ENCODE measurements around the gene SESN2. TPM values are rescaled to one million over a fixed set of nuclear protein-coding genes. Genes with fewer than 3 reads are reported as not detected.
A peak's percentile ranks its signal among the peaks of the same experiment; 100 is the strongest.

SESN2 gene
- total and polyA plus RNA-seq, 7 donors, result 8.1 to 34.9 (median 12.4) TPM

DNA sequence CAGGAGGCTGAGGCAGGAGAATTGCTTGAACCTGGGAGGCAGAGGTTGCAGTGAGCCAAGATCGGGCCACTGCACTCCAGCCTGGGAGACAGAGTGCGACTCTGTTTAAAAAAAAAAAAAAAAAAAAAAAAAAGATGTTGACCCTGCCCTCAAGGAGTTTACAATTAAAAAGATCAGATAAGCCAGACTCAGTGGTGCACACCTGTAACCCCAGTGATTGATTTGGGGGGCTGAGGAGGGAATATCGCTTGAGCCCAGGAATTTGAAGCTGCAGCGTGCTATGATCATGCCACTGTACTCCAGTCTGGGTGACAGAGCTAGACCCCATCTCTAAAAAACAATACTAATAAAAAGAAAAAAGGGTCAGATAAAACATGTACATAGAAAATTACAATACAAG, 1.6 kb upstream of the SESN2 start:
- peaks cover 18% of the 10 kb centered on the region for H3K4me1 ChIP-seq
- no peak overlapping the region for H3K4me3 ChIP-seq
- no peak overlapping the region for H3K27ac ChIP-seq
- DNase-seq (no peak), ATAC-seq (no peak)
- intact Hi-C loops (cut with DNase I), result no loop called here
- H3K27me3 ChIP-seq (ENCODE audit: insufficient read depth in 3 of 3, low read length in 2 of 3), result no peaks in the 10 kb centered on the region
- H3K36me3 ChIP-seq (ENCODE audit: insufficient read depth in 1 of 2, low read depth in 1 of 2), result no peaks in the 10 kb centered on the region
- no peaks in the 10 kb centered on the region for H3K9me3 ChIP-seq
- TF ChIP-seq, protein P1, sequence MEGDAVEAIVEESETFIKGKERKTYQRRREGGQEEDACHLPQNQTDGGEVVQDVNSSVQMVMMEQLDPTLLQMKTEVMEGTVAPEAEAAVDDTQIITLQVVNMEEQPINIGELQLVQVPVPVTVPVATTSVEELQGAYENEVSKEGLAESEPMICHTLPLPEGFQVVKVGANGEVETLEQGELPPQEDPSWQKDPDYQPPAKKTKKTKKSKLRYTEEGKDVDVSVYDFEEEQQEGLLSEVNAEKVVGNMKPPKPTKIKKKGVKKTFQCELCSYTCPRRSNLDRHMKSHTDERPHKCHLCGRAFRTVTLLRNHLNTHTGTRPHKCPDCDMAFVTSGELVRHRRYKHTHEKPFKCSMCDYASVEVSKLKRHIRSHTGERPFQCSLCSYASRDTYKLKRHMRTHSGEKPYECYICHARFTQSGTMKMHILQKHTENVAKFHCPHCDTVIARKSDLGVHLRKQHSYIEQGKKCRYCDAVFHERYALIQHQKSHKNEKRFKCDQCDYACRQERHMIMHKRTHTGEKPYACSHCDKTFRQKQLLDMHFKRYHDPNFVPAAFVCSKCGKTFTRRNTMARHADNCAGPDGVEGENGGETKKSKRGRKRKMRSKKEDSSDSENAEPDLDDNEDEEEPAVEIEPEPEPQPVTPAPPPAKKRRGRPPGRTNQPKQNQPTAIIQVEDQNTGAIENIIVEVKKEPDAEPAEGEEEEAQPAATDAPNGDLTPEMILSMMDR (IDR thresholded peaks at IDR 0.05), result no peak
- WGBS, 3 donors, result 93 to 98% (median 97%) methylated on average over 4 of the region's 4 CpGs

DNA sequence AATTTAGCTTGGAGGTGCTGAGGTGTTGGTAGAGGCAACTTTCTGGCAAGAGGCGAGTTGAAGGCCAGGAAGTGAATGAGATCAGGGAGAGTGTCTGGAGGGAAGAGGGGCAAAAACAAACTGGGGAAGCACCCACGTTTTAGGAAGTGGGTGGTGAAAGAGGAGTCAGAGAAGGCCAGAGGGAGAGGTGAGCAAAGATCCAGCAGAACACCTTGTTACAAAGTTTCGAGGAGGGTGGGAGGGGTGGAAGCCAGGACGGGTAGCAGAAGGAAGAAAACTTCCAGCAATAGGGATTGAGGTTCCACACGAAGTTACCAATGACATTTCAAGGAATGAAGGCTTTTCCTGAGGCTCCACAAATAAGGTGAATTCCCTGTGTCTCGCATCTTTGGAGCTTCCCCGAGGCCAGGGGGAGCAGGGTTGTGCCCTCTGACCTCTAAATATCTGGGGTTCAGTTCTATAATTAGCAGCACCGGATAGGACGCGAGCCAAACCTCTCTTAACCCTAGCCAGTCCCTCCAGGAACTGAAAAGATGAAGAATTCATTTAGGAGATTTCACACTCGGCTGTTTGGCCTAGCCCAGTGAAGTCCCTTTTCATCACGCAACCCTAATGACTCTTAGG, 578 bp upstream of the SESN2 start:
- DNase-seq (no peak), ATAC-seq (no peak)
- peaks cover 24% of the 10 kb centered on the region for H3K4me1 ChIP-seq
- no peaks in the 10 kb centered on the region for H3K27me3 ChIP-seq (ENCODE audit: insufficient read depth in 3 of 3, low read length in 2 of 3)
- TF ChIP-seq, protein P1 (IDR thresholded peaks at IDR 0.05), result no peak
- no peaks in the 10 kb centered on the region for H3K9me3 ChIP-seq
- 10 to 21% (median 15%) methylated on average over 12 of the region's 12 CpGs for WGBS, 3 donors
- peak overlapping the region; percentile 96 for H3K4me3 ChIP-seq
- no peaks in the 10 kb centered on the region for H3K36me3 ChIP-seq (ENCODE audit: insufficient read depth in 1 of 2, low read depth in 1 of 2)
- intact Hi-C loops (cut with DNase I), result no loop called here
- H3K27ac ChIP-seq, result peak overlapping the region; percentile 83

DNA sequence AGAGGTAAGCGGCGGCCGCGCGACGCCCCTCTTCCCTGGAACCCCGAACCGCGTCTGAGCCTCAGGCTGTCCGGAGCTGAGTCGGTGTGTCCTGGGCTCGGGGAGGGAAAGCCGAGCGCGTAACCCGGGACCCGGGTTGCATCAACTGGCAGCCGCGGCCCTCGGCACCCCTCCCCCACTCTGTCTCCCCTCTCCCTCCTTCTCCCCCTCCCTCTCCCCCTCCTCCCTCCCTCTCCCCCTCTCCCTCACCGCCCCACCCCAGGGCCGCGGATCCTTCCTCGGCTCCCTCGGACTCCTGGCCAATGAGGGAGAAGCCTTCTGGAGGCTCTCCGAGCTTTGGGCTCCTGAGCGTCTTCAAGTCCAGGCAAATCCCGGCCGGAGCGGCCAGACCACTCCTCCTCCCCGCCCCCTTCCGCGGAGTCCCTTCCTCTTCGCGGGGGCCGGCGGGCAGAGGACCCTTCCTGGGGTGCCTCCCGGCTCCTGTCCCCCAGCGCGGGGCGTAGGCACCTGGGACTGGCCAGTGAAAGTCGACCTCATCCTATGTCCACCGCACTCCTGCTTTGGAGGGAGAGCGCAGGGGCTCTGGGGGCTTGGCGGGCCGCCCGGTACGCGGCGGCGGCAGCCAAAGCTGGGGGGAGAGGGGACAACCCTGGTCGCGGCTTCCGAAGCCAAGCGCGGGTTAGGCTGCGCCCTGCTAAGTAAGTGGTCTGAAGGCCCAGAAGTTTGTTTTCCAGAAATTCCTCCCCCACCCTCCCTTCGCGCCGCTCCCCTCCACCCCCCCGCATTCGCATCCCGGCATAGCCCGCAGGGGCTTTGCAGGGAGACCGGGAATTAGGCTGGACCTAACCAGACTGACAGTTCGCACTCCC, 850 bp downstream of the SESN2 start:
- ATAC-seq, result peak; percentile 46 to 69 (median 53)
- H3K4me1 ChIP-seq, result peaks cover 36% of the 10 kb centered on the region
- TF ChIP-seq, protein P1 (IDR thresholded peaks at IDR 0.05), result no peak
- 1 to 2% (median 1%) methylated on average over 46 to 66 of the region's 66 CpGs for WGBS, 3 donors
- peak overlapping the region; percentile 96 for H3K4me3 ChIP-seq
- H3K27ac ChIP-seq, result peak overlapping the region; percentile 86
- intact Hi-C loops (cut with DNase I), result loop anchor here in 1 of 2 donors (5.0 to 10.0 kb wide), 2 partner anchors 67 to 235 kb away; partner anchors contain the start of gene MED18
- no peaks in the 10 kb centered on the region for H3K27me3 ChIP-seq (ENCODE audit: insufficient read depth in 3 of 3, low read length in 2 of 3)
- no peaks in the 10 kb centered on the region for H3K9me3 ChIP-seq
- peak; percentile 78 to 87 for DNase-seq
- no peaks in the 10 kb centered on the region for H3K36me3 ChIP-seq (ENCODE audit: insufficient read depth in 1 of 2, low read depth in 1 of 2)

DNA sequence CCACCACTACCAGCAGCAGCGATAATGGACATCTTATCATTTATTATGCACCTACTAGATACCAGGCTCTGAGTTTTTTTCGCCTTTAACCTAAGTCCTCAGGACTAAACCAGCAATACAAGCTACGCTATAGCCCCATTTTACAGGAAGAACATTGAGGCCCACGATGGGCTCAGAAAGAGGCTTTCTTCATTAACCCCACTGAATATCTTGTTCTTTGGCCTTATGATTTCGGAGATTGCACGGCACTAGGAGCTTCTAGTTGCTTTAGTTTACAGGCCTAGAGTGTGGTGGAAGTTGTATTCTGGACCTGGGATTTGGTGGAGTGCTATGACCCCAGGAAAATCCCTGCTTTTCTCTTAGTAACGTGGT, 1.5 kb downstream of the SESN2 start:
- H3K27ac ChIP-seq, result no peak overlapping the region
- H3K4me1 ChIP-seq, result peaks cover 36% of the 10 kb centered on the region
- intact Hi-C loops (cut with DNase I), result loop anchor here in 1 of 2 donors (5.0 to 10.0 kb wide), 2 partner anchors 67 to 234 kb away; partner anchors contain the start of gene MED18

More for the DNA sequence above, 1.5 kb downstream of the SESN2 start:
- peak overlapping the region; percentile 96 for H3K4me3 ChIP-seq
- WGBS, 3 donors, result 69 to 70% (median 69%) methylated on average over 7 of the region's 7 CpGs
- H3K36me3 ChIP-seq (ENCODE audit: insufficient read depth in 1 of 2, low read depth in 1 of 2), result no peaks in the 10 kb centered on the region
- TF ChIP-seq, protein P1 (IDR thresholded peaks at IDR 0.05), result no peak
- DNase-seq (no peak), ATAC-seq (no peak)
- no peaks in the 10 kb centered on the region for H3K9me3 ChIP-seq
- H3K27me3 ChIP-seq (ENCODE audit: insufficient read depth in 3 of 3, low read length in 2 of 3), result no peaks in the 10 kb centered on the region
